SK-N-SH treated with all-trans-retinoic acid at 6 μM for 48 hours (cell line): ENCODE measurements around the gene TTPAL.

Experiments used
- RARB ChIP-seq: fragments of 250-450 bp; sonication (Bioruptor Pico); IDR thresholded peaks from 2 replicates; pipeline ENCODE4 v1.8.0; 2021; ENCODE audit warnings: mild to moderate bottlenecking, moderate library complexity
- ZNF565 ChIP-seq: fragments of 450-650 bp; formaldehyde crosslinking; conservative IDR thresholded peaks from 2 replicates; pipeline ENCODE4 v1.5.0; 2020; ENCODE audit warnings: low read depth, mild to moderate bottlenecking, moderate library complexity

GRCh38 chr20:44520881-44521280, 45.2 kb downstream of the TTPAL start:
- TF ChIP-seq RARB (CRISPR knock-in tag) (no peak), ZNF565 (no peak)
